HG03342 (cell line): ENCODE data around the gene SLC6A12.

Experiments used
- ATAC-seq: cut with Tn5 transposase; IDR thresholded peaks from one replicate; pipeline ENCODE4 v1.9.1; 2021; ENCODE audit warnings: mild to moderate bottlenecking, moderate library complexity; ENCODE audit not compliant: unreplicated experiment

The SLC6A12 gene

DNA sequence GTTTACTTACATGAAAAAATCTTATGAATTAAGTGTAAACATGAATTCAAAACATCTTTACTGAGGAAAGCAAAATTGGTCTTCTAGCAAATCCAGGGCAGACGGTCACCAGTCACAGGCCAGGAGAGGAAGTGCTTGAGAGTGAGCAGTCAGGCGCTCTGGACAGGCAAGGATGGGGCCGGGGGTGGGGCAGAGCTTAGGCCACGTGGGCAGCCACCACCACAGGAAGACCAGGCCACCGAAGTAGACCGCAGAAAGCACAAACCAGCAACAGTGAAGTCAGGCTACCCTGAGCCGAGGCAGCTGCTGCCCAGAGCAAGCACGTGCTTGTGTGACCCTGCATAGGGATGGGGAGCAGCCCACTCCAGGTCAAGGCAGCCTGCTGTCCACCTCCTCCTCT, 33.5 kb downstream of the SLC6A12 start:
- ATAC-seq, result no peak

DNA sequence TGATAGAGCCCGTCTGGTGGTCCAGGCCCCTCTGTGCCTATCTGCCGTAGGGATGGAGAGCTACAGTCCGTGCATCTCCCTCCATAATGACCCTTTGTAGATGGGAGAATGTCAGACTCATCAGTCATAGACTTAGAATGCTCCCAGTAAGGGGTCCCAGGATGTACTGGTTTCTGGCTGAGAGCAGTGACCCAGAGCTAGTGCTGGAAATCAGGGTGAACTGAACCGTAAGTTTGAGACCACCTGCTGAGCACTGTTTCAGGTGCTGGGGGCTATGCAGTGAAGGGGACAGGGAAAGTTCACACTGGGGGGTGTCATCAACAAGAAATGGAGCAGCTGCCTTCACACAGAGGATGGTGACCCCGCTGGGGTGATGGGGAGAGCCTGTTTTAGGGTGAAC, 34.1 kb downstream of the SLC6A12 start:
- ATAC-seq, result no peak

DNA sequence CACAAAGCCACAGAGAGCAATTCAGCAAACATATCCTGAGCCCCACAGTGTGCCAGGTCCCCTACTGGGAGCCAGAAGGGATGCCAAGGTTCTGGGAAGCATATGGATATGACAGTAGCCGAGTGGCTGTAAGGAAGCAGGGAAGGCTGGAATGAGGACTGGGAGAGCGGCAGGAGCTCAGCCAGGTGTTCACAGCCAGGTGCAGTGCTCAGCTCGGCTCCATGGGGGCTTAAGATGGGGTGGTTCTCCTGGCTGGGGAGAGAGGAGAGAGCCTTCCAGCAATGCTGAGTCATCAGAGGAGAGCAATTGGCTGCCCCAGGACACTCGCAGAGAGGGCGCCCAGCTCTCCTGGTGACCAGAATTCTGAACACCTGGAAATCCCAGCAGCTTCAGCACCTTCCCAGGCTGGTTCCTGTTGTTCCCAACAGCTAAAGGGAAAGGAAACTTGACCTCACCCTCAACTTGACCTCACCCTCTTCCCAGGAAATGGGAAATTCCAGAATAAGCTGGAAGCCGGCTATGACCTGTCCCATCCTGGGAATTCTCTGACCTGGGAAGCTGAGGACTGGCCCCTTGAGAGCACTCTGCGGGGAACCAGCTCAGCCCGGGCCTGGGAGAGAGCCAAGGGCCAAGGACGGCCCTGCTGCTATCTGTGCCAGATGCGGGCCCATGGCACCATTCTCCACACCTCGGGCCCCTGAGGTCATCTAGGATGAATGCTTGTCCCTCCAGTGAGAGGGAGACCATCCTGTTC, 34.6 kb downstream of the SLC6A12 start:
- no peak for ATAC-seq

DNA sequence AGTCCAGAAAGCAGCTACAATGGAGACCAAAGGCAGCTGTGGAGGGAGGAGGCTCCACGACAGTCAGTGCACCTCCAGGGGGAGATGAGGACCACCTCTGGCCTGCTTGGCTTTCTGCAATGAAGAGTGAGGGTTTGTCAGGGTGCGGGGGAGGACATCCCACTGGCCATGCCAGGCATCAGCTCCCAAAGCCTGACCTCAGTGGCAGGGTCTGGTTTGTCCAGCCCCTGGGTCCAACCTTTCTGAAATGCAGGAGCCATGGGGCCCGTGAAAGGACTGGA, 35.2 kb downstream of the SLC6A12 start:
- ATAC-seq, result no peak

DNA sequence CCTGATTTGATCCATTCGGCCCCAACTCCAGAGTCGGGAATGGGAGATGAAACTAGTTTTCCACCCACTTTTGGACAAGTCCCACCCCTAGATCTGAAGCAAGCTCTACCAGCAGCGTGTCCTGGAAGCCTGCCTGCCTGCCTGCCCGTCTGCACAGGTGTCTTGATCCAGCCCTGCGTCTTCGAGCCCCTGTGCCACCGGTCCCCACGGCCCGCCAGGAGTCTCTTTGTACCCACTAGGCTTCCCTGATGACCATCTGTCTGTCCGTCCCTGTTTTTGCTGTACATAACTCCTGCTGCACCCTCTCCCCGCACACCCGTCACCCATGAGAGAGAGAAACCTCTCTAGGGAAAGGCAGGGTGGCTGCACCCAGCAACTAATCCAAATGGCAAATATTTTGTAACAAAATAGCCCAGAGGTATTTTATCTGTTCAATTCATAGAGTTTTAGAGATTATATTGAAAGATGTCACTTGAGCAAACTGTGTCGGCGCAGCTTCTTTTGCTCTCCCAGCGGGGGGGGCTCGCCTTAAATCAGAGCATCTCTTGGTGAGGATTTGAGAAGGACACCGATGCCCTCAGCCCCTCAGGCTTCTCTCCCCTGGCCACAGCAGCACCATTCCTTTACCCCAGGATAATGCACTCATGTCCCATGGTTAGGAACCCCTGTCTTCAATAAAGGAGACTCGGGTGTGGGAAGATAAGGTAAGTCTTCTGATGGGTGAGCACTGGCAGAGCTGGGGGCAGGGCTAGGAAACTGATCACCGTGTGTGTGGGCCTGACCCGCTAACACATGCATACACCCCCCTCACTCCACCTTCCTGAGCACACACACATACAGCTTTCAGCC, 35.8 kb downstream of the SLC6A12 start:
- no peak for ATAC-seq

DNA sequence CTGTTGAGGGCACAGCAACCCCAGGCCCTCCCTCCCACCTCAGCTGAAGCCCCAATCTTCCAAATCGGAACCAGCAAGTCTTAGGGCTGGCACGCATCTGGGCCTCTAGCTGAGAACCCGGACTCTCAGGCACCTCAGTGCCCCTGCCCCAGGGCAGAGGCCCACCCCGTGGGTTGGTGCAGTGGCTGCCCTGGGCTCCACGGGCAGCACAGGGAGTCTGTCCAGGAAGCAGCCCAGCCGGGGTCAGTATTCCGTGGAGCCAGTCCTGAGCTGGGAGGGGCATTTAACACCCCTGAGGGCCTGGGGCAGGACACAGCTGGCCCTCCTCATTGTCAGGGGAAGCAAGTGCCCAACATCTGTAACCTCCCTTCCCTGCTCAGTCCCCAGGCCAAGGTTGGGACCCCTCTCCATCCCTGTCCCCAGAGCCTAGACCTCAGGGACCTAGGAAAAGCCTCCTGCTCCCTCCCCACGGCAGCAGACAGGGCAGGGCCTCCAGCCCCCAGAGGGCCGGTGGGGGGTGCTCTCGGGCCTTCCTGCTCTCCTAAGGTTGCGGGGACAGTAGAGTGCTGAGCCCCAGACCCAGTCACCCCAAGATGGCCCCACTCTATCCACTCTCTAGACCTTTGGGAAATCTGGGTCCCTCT, 36.5 kb downstream of the SLC6A12 start:
- ATAC-seq, result no peak

DNA sequence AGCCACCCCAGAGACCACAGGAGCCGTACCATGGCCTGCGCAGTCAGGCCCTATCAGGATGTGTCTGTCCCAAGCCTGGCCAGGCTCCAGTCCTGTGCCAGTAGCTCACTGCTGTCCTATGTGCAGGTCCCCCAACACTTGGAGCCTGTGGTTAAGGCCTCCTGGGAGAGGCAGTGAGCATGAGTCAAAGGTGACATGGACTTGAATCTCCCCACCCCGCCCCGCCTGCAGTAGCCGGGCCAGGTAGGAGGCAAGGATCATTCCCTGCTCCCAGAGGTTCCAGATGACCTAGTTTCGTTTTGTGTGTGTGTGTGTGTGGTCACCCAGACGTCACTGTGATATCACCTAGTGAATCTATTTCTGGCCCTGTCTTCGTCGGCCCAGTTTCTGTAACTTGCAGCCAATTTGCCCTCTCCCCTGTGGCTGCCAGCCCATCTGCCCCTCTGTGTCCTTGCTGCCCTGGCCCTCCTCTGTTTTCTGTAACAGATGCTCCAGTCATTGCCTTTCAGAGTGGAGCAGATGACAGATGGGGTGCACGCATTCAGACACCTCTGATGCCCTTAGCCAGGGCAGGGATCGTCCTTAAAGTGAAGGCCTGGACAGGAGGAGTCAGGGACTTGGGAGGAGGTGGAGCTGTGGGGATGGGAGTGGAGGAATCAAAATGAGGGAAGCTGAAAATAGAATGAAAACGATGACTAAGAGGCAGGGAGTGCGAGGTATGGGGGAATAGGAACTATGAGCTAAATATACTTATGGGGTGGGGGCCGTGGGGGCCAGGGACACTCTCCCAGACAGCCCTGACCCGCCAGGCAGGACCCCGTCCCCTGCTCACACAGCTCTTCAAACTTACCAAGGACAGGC, 37.4 kb downstream of the SLC6A12 start:
- no peak for ATAC-seq

DNA sequence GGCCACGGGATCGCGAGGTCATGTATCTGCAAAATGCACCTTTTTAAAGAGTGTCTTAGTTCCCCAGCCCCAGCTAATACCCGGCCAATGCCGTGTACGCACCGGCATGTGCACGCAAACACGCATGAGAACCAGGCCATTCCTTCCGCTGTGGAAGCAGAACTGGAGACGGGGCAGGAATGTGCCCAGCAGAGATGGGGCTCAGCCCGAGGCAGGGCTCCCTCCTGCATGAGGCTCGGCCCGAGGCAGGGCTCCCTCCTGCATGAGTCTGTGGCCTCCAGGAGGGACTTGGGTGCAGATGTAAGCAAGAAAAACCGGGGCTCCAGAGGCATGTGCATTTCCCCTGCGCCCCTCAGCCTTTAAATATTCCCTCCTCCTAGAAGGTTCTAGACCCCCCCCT, 38.2 kb downstream of the SLC6A12 start:
- no peak for ATAC-seq

DNA sequence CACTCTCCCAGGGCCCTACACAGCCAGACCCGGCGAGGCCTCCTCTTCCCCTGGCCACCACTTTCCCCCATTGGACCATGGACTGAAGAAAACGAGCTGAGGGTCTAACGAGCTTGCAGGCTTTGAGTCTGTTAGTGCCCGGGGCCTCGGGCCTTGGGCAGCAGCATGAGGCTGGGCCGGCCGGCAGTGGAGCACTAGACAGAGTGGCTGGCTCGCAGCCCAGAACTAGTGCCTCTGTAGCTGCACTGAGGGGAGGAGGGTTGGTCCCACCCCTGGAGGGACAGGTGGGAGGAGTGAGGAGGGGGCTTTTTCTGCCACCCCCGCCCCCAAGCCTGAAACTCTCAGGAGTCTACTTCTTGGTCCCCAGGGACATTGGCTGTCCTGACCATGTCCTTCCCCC, 38.7 kb downstream of the SLC6A12 start:
- ATAC-seq, result no peak

DNA sequence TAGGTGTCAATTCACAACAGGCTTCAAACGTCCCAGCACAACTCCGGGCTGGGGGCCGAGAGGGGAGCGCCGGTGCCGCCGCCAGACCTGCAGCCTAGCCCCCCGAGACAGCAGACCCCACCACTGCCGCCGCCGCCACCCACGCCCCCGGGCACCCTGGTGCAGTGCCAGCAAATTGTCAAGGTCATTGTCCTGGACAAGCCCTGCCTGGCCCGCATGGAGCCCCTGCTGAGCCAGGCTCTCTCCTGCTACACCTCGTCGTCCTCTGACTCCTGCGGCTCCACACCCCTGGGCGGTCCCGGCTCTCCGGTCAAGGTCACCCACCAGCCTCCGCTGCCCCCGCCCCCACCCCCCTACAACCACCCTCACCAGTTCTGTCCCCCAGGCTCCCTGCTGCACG, 39.4 kb downstream of the SLC6A12 start:
- no peak for ATAC-seq

DNA sequence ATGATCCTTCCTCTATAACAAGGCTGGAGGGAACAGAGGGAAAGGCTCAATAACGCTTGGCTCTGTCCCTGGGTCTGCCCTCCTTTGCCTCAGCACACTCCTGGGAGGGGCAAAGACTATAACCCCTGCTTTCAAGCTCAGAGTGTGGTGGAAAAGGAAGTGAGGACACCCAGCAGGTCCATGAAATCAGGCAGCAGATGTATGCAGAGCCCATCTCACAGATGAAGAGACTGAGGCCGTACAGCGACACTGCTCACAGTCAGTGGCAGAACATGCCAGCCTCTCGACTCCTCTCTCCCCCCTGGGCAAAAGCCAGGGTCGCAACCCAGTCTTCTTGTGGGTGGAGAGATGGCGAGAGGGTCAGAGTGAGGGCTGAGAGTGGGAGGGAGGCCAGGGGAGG, 39.8 kb downstream of the SLC6A12 start:
- no peak for ATAC-seq

DNA sequence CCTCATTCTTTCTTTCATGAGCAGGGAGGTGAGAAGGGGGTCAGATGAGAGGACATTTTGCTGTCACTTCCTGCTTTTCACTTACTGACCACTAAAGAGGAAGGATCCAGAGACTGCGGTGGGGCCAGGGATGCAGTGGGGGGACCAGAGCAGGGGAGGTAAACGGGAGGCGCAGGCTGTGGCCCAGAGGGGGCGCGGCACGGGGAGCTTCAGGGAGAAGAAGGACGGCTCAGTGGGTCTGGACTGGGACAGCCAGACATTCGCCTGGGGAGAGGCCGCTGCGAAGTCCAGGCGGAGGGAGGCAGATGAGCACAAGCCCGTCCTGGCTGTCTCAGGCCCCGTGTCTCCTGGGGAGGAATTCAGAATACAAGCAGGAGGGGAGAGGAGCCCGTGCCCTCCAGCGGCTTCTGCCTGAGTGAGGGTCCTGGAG, 41.2 kb downstream of the SLC6A12 start:
- ATAC-seq, result no peak

DNA sequence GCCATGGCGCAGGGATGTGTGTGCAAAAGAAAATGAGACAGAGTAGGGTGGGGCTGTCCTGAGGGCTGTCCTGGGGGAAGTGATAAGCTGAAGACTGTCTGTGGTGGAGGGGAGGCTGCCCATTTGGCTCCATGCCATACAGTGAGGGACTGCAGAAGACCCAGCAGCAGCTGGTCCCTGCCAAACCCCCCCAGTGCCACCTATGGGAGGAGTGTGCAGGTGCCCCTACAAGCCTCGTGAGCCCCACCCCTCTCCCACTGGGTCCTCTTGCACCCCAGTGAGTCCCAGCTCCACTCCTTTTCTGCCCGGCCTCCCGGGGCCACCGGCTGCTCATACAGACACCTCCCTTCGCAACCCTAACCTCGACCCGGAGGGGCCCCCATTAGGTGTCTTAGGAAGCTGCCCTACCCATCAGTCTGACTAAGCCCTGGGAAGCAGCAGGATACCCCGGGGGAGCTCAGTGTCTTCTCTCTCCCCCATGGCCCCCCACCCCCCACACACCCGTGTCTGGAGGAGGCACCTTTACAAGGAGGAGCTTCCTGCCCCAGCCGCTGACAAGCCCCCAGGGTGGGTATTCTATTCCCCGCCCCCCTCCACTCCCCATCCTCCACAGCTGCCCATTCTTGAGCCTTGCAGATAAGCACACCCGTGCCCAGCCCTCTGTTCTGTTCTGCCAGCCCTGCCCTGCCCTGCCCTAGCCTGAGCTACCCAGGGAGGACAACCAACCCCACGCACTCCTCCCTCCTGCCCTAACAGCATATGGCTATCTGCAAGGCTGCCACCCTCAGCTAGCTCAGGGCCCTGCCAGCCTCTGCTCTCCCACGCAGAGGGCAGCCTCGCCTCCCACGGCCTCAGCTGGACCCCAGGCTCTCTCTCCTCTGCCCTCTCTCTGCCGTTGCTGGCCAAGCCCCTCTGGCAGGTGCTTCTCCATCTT, 41.9 kb downstream of the SLC6A12 start:
- no peak for ATAC-seq

DNA sequence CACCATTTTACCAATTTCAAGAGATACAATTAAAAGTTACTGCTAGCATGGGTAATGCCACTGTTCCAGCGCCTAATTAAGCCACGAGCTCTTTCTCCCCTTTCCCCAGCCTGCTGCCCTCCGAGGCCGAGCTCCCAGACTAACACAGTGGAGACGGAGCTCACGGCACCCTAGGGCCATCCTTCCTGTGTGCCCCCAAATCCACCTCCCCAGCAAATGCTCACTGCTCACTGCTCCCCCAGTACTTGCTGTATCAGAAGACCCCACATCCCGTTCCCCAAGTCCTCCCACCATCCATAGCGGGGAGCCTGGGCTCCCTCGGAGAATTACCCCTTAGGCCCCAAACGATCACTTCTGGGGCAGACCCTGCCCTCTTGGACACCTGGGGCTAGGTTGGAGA, 42.7 kb downstream of the SLC6A12 start:
- no peak for ATAC-seq

DNA sequence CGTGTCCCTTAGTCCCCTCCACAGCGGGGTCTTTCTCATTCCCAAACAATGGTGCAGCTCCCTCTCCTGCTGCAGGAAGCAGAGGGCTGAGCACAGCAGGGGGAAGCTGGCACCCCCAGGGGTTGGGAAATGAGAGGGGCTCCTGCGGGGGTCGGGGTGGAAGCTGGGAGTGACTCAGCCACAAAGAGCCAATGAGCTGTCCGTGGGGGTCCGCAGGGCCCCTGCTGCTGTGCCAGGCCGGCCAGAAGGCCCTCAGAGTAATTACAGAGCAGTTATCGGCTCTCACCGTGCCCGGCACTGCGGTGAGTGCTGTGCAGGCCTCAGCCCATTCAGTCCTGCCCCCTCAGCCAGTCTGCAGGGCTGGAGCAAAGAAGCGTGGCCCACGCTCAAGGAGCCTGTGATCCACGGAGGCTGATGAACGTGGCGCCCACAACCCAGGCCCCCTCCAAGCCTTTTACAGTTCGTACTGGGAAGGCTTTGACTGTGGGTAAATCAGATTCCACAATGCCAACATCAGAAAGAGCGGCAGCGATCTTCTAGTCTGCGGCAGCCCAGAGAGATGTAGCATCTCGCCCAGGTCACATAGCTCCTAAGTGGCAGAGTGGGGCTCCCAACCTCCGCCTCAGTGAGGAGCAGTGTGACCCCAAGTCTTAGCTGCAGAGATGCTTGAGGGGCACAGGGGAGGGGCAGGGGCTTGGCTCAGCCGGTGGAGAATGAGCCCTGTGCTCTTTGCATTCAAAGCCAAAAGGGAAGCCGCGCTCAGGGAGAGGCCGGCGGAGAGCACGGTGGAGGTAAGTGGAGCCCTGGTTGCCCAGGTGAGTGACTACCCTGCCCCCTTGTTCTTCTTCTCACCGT, 43.4 kb downstream of the SLC6A12 start:
- ATAC-seq, result no peak

DNA sequence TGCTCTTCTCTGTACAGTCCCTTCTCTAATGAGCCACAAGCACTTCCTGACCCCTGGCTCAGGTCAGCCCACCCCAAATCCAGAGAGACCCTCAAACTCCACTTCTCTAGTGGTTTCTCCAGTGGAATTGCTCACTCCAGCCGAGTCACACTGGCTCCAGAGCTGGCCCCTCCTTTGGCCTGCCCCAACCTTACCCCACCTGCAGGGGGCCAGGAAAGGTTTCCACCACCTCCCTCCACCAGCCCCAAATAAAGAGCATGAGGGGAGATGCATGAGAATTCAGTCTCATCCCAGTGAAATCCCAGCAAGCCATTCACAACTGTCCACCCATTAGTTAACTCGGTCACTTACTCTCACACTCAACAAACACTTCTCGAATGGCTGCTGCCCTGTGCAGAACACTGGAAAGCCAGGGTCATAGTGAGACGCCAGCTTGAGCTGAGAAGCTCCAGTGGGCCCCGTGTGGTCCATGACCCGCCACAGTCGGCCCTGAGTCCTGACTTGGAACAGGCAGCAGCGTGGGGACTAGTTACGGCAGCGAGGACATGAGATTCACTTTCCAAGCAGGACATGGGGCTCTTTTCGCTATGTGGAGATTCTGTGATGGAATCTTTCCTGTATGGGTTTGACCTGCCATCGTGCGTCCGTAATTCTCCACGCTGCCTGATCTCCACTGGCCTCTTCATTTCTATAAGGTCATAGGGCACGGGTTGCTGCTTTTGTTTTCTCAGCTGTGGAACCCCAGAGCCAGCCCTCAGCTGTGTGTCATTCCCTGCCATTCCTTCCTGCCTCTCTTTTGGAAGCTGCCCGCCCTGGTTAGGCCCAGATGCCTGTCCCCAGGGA, 44.2 kb downstream of the SLC6A12 start:
- no peak for ATAC-seq

DNA sequence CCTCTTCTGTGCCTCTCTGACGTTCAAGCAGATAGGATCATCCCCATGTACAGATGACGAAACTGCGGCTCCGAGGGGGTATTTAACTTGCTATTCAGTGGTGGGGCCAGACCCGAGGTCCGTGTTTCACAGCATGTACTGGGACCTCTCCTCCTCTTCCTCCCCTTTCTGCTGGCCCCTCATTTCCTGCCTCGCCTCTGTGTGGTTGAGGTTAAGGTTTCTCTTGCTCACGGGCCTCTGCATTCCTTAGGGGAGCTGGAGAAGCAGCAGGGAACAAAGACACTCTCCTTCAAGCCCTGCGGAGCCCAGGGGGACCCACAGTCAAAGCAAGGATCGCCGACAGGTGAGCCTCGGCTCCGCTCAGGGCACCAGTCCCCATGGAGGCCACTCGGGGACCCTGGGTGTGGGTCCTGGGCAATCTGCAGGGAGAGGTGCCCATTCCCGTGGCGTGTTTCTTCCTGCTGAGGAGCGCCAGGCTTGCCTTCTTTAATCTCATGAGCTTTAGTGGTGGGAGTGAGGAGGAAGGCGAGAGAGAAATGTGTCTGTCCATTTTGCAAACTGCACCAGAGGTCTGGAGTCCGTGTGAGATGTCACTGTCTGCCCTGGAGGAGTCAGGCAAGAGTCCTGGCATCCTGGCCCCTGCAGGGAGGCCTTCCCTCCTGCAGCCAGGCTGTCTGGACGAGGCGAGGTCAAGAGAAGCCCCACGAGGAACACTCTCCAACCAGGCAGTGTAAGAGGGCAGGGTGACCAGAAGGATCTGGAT, 45.0 kb downstream of the SLC6A12 start:
- ATAC-seq, result no peak
